Measurements from ENCODE around the gene CORO7.
A peak's percentile ranks its signal among the peaks of the same experiment; 100 is the strongest.

CORO7 gene

GRCh38 chr16:4332623-4333307, 83.6 kb downstream of the CORO7 start:
- DNase-seq = no peak

GRCh38 chr16:4332083-4332482, 84.3 kb downstream of the CORO7 start:
- no peak for DNase-seq

- DNase-seq = peak; percentile 76
Measured at GRCh38 chr16:4330277-4330874, 86.0 kb downstream of the CORO7 start.

GRCh38 chr16:4328782-4329775, 87.3 kb downstream of the CORO7 start:
- DNase-seq = no peak

- peak; percentile 50 for DNase-seq
Measured at GRCh38 chr16:4328046-4328781, 88.2 kb downstream of the CORO7 start.

- no peak for DNase-seq
Measured at GRCh38 chr16:4327386-4328045, 88.9 kb downstream of the CORO7 start.

- no peak for DNase-seq
Measured at GRCh38 chr16:4325253-4325758, 91.1 kb downstream of the CORO7 start.

- DNase-seq = no peak
Measured at GRCh38 chr16:4324492-4325252, 91.7 kb downstream of the CORO7 start.

- no peak for DNase-seq
Measured at GRCh38 chr16:4323845-4324488, 92.4 kb downstream of the CORO7 start.

- DNase-seq = no peak
Measured at GRCh38 chr16:4323071-4323844, 93.1 kb downstream of the CORO7 start.

- DNase-seq = no peak
Measured at GRCh38 chr16:4322121-4323052, 94.0 kb downstream of the CORO7 start.

GRCh38 chr16:4321286-4322120, 94.9 kb downstream of the CORO7 start:
- DNase-seq = no peak

- DNase-seq = no peak
Measured at GRCh38 chr16:4320571-4321137, 95.7 kb downstream of the CORO7 start.

- peak; percentile 64 for DNase-seq
Measured at GRCh38 chr16:4319454-4320421, 96.7 kb downstream of the CORO7 start.

GRCh38 chr16:4318967-4319366, 97.4 kb downstream of the CORO7 start:
- no peak for DNase-seq

GRCh38 chr16:4318451-4318910, 97.9 kb downstream of the CORO7 start:
- no peak for DNase-seq

Data from activated CD8-positive, alpha-beta memory T cell treated with anti-CD3 and anti-CD28 coated beads, Interleukin-2, amount 50 U/mL, for 4 hours (primary cell).